ENCODE results near the gene C6.

GRCh38 chr5:41176952-41177351 lies 36.4 kb downstream of the C6 start:
- no peak for TF ChIP-seq CTCF (IDR thresholded peaks at IDR 0.05 in 2 of 3, conservative IDR thresholded peaks at IDR 0.05 in 1 of 3; ENCODE audit: control insufficient read depth in 2 of 3, extremely low read depth in 1 of 3, insufficient read depth in 1 of 3, low read depth in 3 of 3, low read length in 3 of 3)
- TF ChIP-seq HDAC2 (IDR thresholded peaks at IDR 0.05), result no peak
- TF ChIP-seq MTA2 (IDR thresholded peaks at IDR 0.05; ENCODE audit: low read depth), result no peak
- TF ChIP-seq SMC3 (IDR thresholded peaks at IDR 0.05; ENCODE audit: borderline replicate concordance, low read length), result no peak
- TF ChIP-seq CBX3 (IDR thresholded peaks at IDR 0.05; ENCODE audit: borderline replicate concordance, low read depth), result no peak
- no peak for TF ChIP-seq EP300 (IDR thresholded peaks at IDR 0.05; ENCODE audit: borderline replicate concordance in 1 of 2, control insufficient read depth in 1 of 2, low read depth in 2 of 2, low read length in 2 of 2)
- no peak for TF ChIP-seq NRF1 (conservative IDR thresholded peaks at IDR 0.05; ENCODE audit: low read depth, low read length)
- TF ChIP-seq POLR2AphosphoS2 (IDR thresholded peaks at IDR 0.05; ENCODE audit: low read depth, low read length), result no peak
- no peak for TF ChIP-seq CREM (IDR thresholded peaks at IDR 0.05; ENCODE audit: low read depth)
- TF ChIP-seq POLR2AphosphoS5 (IDR thresholded peaks at IDR 0.05; ENCODE audit: low read length), result no peak
- TF ChIP-seq CHD2 (IDR thresholded peaks at IDR 0.05; ENCODE audit: borderline replicate concordance, low read depth, low read length), result no peak
- no peak for TF ChIP-seq TCF12 (IDR thresholded peaks at IDR 0.05; ENCODE audit: low read depth, low read length)
- TF ChIP-seq ASH2L (IDR thresholded peaks at IDR 0.05; ENCODE audit: borderline replicate concordance, low read depth), result no peak
